ENCODE data around the gene ALG12. TPM values are rescaled to one million over a fixed set of nuclear protein-coding genes. Genes with fewer than 3 reads are reported as not detected.

The ALG12 gene
- total and polyA plus RNA-seq, 2 of the 8 experiments (the other 6 are each of a cell fraction or from before 2014, with no cell fraction given): 13.4 to 22.5 TPM

GRCh38 chr22:49867303-49868265 lies 50.7 kb downstream of the ALG12 start:
- no peak overlapping the region for H3K4me3 ChIP-seq (ENCODE audit: extremely low read depth in 1 of 4, insufficient read depth in 2 of 4, low read depth in 3 of 4, low read length in 4 of 4)
- TF ChIP-seq HDAC6 (IDR thresholded peaks at IDR 0.05; ENCODE audit: low read depth, low read length): no peak
- TF ChIP-seq CREB1 (IDR thresholded peaks at IDR 0.05): no peak
- no peak for TF ChIP-seq GTF2F1 (IDR thresholded peaks at IDR 0.05; ENCODE audit: borderline replicate concordance, low read depth, low read length)
- TF ChIP-seq RBBP5 (IDR thresholded peaks at IDR 0.05; ENCODE audit: borderline replicate concordance, low read depth, low read length): no peak
- TF ChIP-seq, protein P1, sequence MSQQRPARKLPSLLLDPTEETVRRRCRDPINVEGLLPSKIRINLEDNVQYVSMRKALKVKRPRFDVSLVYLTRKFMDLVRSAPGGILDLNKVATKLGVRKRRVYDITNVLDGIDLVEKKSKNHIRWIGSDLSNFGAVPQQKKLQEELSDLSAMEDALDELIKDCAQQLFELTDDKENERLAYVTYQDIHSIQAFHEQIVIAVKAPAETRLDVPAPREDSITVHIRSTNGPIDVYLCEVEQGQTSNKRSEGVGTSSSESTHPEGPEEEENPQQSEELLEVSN (IDR thresholded peaks at IDR 0.05): no peak
- no peak for TF ChIP-seq ZNF274 (IDR thresholded peaks at IDR 0.05; ENCODE audit: borderline replicate concordance, extremely low read depth, low read length)
- no peak for TF ChIP-seq ATF2 (IDR thresholded peaks at IDR 0.05; ENCODE audit: low read length)
- no peak for TF ChIP-seq EP300 (IDR thresholded peaks at IDR 0.05; ENCODE audit: borderline replicate concordance in 1 of 2, low read depth in 2 of 2, low read length in 2 of 2)
- no peak for TF ChIP-seq CEBPB (IDR thresholded peaks at IDR 0.05; ENCODE audit: low read depth, low read length)

More at GRCh38 chr22:49867303-49868265, 50.7 kb downstream of the ALG12 start:
- peaks cover 23 to 91% of the 10 kb centered on the region in 2 experiments for H3K79me2 ChIP-seq (ENCODE audit: control insufficient read depth in 1 of 2, insufficient read depth in 2 of 2, low read length in 2 of 2)
- H3K27ac ChIP-seq (ENCODE audit: low read depth, low read length): no peak overlapping the region
- no peak overlapping the region for H2BK12ac ChIP-seq (ENCODE audit: low read depth, low read length)
- ChIA-PET CTCF (ENCODE audit: partially characterized antibody) (interaction anchor here (1.4 kb wide), 1 partner anchor 10 kb away, joined by 5 read pairs; no protein-coding TSS in a partner anchor), POLR2A (ENCODE audit: partially characterized antibody) (no interaction called here)
- peaks cover 0 to 6% (median 0%) of the 10 kb centered on the region in 4 experiments; a peak in 3 of 8 replicates for H3K36me3 ChIP-seq (ENCODE audit: control insufficient read depth in 2 of 4, insufficient read depth in 4 of 4, low read length in 3 of 4)
- peaks cover 6 to 17% of the 10 kb centered on the region in 2 experiments for H4K20me1 ChIP-seq (replicated peaks in 1 of 2; ENCODE audit: control insufficient read depth in 1 of 2, insufficient read depth in 2 of 2, low read length in 2 of 2)
- H3K23ac ChIP-seq (ENCODE audit: insufficient read length): no peak overlapping the region
- H2BK120ac ChIP-seq (replicated peaks; ENCODE audit: low read depth, low read length): no peak overlapping the region
- DNase-seq (ENCODE audit: low read depth in 1 of 2, low spot score in 2 of 2) (no peak), FAIRE-seq (no peak)
- H3K9ac ChIP-seq (replicated peaks in 1 of 4; ENCODE audit: extremely low read depth in 1 of 4, low read depth in 3 of 4, low read length in 3 of 4): no peak overlapping the region
- H3K27me3 ChIP-seq (replicated peaks in 1 of 4; ENCODE audit: control insufficient read depth in 3 of 4, extremely low read depth in 1 of 4, insufficient read depth in 3 of 4, low read length in 3 of 4): no peaks in the 10 kb centered on the region
- peaks cover 9 to 10% of the 10 kb centered on the region in 2 experiments for H3K9me3 ChIP-seq (ENCODE audit: insufficient read depth in 2 of 2, low read depth in 1 of 2, low read length in 1 of 2)
- H3K56ac ChIP-seq (replicated peaks; ENCODE audit: insufficient read length, low read depth, low read length): no peak overlapping the region
- peaks cover 19% of the 10 kb centered on the region for H3K79me1 ChIP-seq (ENCODE audit: low read depth, low read length)
- no peak overlapping the region for H4K8ac ChIP-seq (ENCODE audit: extremely low read depth, insufficient read depth, low read length)
- H3K4ac ChIP-seq (replicated peaks; ENCODE audit: insufficient read length, low read depth, low read length): no peak overlapping the region
- H4K91ac ChIP-seq (replicated peaks; ENCODE audit: insufficient read length, low read length): no peak overlapping the region
- H2AK5ac ChIP-seq (ENCODE audit: low read depth, low read length): no peak overlapping the region
- no peak overlapping the region for H3K14ac ChIP-seq (ENCODE audit: insufficient read length)
- H4K5ac ChIP-seq (ENCODE audit: insufficient read length, low read depth, low read length): no peak overlapping the region
- no peak overlapping the region for H2BK5ac ChIP-seq (ENCODE audit: low read depth, low read length)
- WGBS, 2 experiments (ENCODE audit: extremely low coverage in 1 of 2, insufficient coverage in 1 of 2, insufficient read length in 1 of 2, insufficient replicate concordance in 2 of 2, low coverage in 1 of 2, low lambda C conversion rate in 2 of 2, missing lambda C conversion rate in 1 of 2): 91% methylated on average over 18 of the region's 18 CpGs; no CpG with 5 or more reads in 1 of the 2 experiments
- no peak overlapping the region for H3K4me2 ChIP-seq (ENCODE audit: insufficient read depth in 1 of 2, low read depth in 2 of 2, low read length in 2 of 2)
- H2BK15ac ChIP-seq (ENCODE audit: low read length): no peak overlapping the region
- no peak overlapping the region for H3K18ac ChIP-seq (ENCODE audit: extremely low read depth, low read length)
- no peak overlapping the region for H2BK20ac ChIP-seq (ENCODE audit: low read length)
- no peaks in the 10 kb centered on the region for H3K4me1 ChIP-seq (replicated peaks in 1 of 4; ENCODE audit: control insufficient read depth in 3 of 4, insufficient read depth in 4 of 4, low read length in 3 of 4)
- H2AFZ ChIP-seq (ENCODE audit: low read length): no peak overlapping the region
- H3K23me2 ChIP-seq (ENCODE audit: low read depth, low read length): no peaks in the 10 kb centered on the region

Data from H1 (cell line).